Lung (tissue), 12 donors: ENCODE results near the gene PIH1D1. TPM values are rescaled to one million over a fixed set of nuclear protein-coding genes. Genes with fewer than 3 reads are reported as not detected.

Experiments used
- ATAC-seq: fragments of 200-7000 bp; cut with Tn5 transposase; one replicate; pipeline ENCODE4 v1.9.1; 2020; ENCODE audit warnings: moderate number of reproducible peaks; ENCODE audit not compliant: insufficient read depth, low FRiP score
- DNase-seq, 3 donors: peaks; one replicate each; pipeline ENCODE4 v3.0.0-alpha.2; 2013 to 2017
- H3K27ac ChIP-seq, 2 donors: one replicate each; pipeline ENCODE4 v1.5.1; 2013; ENCODE audit warnings: mild to moderate bottlenecking in 2 of 2, moderate library complexity in 2 of 2, control low read depth in 1 of 2, inconsistent platforms in 1 of 2, low read depth in 1 of 2, low read length in 1 of 2
- H3K27me3 ChIP-seq, 3 donors: one replicate each; pipeline ENCODE4 v1.5.1; 2013; ENCODE audit warnings: low read length in 2 of 3; ENCODE audit not compliant: control insufficient read depth in 3 of 3, insufficient read depth in 3 of 3
- H3K36me3 ChIP-seq, 4 donors: one replicate each; pipeline ENCODE4 v1.5.1; 2013; ENCODE audit warnings: low read length in 4 of 4, mild to moderate bottlenecking in 1 of 4, moderate library complexity in 1 of 4; ENCODE audit not compliant: control insufficient read depth in 4 of 4, insufficient read depth in 4 of 4
- H3K4me1 ChIP-seq, 5 donors: one replicate each; pipeline ENCODE4 v1.5.1; 2013; ENCODE audit warnings: low read length in 5 of 5, mild to moderate bottlenecking in 2 of 5, moderate library complexity in 1 of 5; ENCODE audit not compliant: control insufficient read depth in 5 of 5, insufficient read depth in 5 of 5
- H3K4me3 ChIP-seq: one replicate; pipeline ENCODE4 v1.5.1; 2013; ENCODE audit warnings: mild to moderate bottlenecking, control low read depth, moderate library complexity
- H3K9ac ChIP-seq, 2 donors: one replicate each; pipeline ENCODE4 v1.5.1; 2013; ENCODE audit warnings: low read length in 2 of 2, control low read depth in 1 of 2; ENCODE audit not compliant: insufficient read depth in 1 of 2
- H3K9me3 ChIP-seq, 4 donors: one replicate each; pipeline ENCODE4 v1.5.1; 2013; ENCODE audit warnings: low read length in 3 of 4, mild to moderate bottlenecking in 1 of 4, moderate library complexity in 1 of 4; ENCODE audit not compliant: control insufficient read depth in 4 of 4, insufficient read depth in 3 of 4
- WGBS, 2 donors: extraction: QIAGEN DNeasy Blood & Tissue Kit; methylation state at CpG; one replicate each; pipeline ENCODE4 v1.1.7; 2013; 5-methylcytosine and 5-hydroxymethylcytosine counted together
- polyA plus RNA-seq, 2 donors: library from polyadenylated mRNA; stranded (reverse); fragments of 200-250 nt; gene quantifications; one replicate each; pipeline ENCODE4 v1.2.1, GENCODE V29; 2013
- total RNA-seq, 2 donors: library from RNA; depleted of rRNA in 1 of 2; stranded (reverse); fragments of >200 nt in 1 of 2; gene quantifications; one replicate each; pipeline ENCODE4 v1.2.1, GENCODE V29; 2014 to 2021
- TF ChIP-seq, protein P1 (sequence below): IDR thresholded peaks from 2 replicates; pipeline ENCODE4 v1.5.1; 2012; ENCODE audit warnings: mild to moderate bottlenecking; ENCODE audit errors: control extremely low read depth, extremely low read depth
- donor health status: control.
- donor health status: control.
- donor health status: Bipolar disorder and iron deficiency.
- donor health status: healthy.
- donor health status: DM: yes; HTN: yes; CAD: no.

Gene PIH1D1
- total and polyA plus RNA-seq, 4 donors, result 63.7 to 66.6 (median 65.8) TPM

GRCh38 chr19:49488046-49488862 is 36.6 kb upstream of the PIH1D1 start:
- Histone ChIP-seq H3K27me3 (no peaks in the 10 kb centered on the region), H3K4me3 (peak overlapping the region; percentile 70), H3K9ac (peak overlapping the region; percentile 98 to 100), H3K27ac (peak overlapping the region; percentile 83 to 86), H3K4me1 (peaks cover 2 to 14% (median 6%) of the 10 kb centered on the region in 5 donors), H3K36me3 (peaks cover 23 to 43% (median 35%) of the 10 kb centered on the region in 4 donors), H3K9me3 (no peaks in the 10 kb centered on the region)
- TF ChIP-seq, protein P1, sequence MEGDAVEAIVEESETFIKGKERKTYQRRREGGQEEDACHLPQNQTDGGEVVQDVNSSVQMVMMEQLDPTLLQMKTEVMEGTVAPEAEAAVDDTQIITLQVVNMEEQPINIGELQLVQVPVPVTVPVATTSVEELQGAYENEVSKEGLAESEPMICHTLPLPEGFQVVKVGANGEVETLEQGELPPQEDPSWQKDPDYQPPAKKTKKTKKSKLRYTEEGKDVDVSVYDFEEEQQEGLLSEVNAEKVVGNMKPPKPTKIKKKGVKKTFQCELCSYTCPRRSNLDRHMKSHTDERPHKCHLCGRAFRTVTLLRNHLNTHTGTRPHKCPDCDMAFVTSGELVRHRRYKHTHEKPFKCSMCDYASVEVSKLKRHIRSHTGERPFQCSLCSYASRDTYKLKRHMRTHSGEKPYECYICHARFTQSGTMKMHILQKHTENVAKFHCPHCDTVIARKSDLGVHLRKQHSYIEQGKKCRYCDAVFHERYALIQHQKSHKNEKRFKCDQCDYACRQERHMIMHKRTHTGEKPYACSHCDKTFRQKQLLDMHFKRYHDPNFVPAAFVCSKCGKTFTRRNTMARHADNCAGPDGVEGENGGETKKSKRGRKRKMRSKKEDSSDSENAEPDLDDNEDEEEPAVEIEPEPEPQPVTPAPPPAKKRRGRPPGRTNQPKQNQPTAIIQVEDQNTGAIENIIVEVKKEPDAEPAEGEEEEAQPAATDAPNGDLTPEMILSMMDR, result no peak
- peak in 1 of 3 donors; percentile 34 for DNase-seq
- ATAC-seq, result no peak
- 1% methylated on average over 26 of the region's 26 CpGs for WGBS, 2 donors

GRCh38 chr19:49487277-49488045 is 35.8 kb upstream of the PIH1D1 start, which contains the start of gene RPL13A:
Gene RPL13A, plus strand, starts transcription at chr19:49487608. Its CDS starts 22 bp downstream, at chr19:49487630.
- peak; percentile 100 for DNase-seq
- TF ChIP-seq, protein P1, result no peak

DNA sequence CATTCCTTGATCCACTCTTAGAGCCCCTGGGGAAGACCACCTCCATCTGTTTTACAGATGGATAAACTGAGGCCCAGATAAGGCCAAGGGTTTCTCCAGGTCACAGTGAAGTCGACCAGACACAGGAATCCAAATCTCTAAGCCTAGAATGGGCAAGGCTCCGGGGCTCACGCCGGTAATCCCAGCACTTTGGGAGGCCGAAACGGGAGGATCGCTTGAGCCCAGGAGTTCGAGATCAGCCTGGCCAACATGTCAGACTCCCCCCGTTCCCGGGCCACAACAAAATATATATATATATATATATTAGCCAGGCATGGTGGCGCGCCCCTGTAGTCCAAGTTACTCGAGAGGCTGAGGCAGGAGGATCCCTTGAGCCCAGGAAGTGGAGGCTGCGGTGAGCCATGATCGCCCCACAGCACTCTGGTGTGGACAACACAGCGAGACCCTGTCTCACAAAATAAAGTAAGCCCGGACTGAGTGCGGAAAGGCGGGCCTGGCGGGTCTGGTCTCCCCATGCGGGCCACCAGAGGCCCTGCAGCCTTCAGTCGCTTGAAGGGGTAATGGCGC is 35.2 kb upstream of the PIH1D1 start:
- ATAC-seq (no peak), DNase-seq (no peak)
- H3K36me3 ChIP-seq, result peaks cover 16 to 38% (median 25%) of the 10 kb centered on the region in 4 donors
- peaks cover 2 to 14% (median 6%) of the 10 kb centered on the region in 5 donors for H3K4me1 ChIP-seq
- WGBS, 2 donors, result 64 to 65% methylated on average over 23 of the region's 23 CpGs
- TF ChIP-seq, protein P1, result no peak
- H3K27ac ChIP-seq, result peak overlapping the region; percentile 71 to 85
- H3K27me3 ChIP-seq, result no peaks in the 10 kb centered on the region
- H3K4me3 ChIP-seq, result no peak overlapping the region
- peak overlapping the region in 1 of 2 donors; percentile 17 for H3K9ac ChIP-seq
- H3K9me3 ChIP-seq, result no peaks in the 10 kb centered on the region

More at GRCh38 chr19:49487277-49488045, 35.8 kb upstream of the PIH1D1 start, which contains the start of gene RPL13A:
- H3K4me1 ChIP-seq, result peaks cover 2 to 14% (median 6%) of the 10 kb centered on the region in 5 donors
- peak within 1 kb of the TSS; percentile 70 for H3K4me3 ChIP-seq
- peaks cover 18 to 43% (median 31%) of the 10 kb centered on the region in 4 donors for H3K36me3 ChIP-seq
- peak within 1 kb of the TSS; percentile 98 to 100 for H3K9ac ChIP-seq
- peak; percentile 95 for ATAC-seq
- H3K27ac ChIP-seq, result peak within 1 kb of the TSS; percentile 83 to 86
- H3K27me3 ChIP-seq, result no peaks in the 10 kb centered on the region
- WGBS, 2 donors, result 0% methylated on average over 57 of the region's 57 CpGs
- no peaks in the 10 kb centered on the region for H3K9me3 ChIP-seq
